GM21786 (cell line): Measurements from ENCODE around the gene ADAMTS13.

Experiments used
- ATAC-seq: cut with Tn5 transposase; IDR thresholded peaks from one replicate; pipeline ENCODE4 v1.9.1; 2021; ENCODE audit not compliant: unreplicated experiment

Gene ADAMTS13

DNA sequence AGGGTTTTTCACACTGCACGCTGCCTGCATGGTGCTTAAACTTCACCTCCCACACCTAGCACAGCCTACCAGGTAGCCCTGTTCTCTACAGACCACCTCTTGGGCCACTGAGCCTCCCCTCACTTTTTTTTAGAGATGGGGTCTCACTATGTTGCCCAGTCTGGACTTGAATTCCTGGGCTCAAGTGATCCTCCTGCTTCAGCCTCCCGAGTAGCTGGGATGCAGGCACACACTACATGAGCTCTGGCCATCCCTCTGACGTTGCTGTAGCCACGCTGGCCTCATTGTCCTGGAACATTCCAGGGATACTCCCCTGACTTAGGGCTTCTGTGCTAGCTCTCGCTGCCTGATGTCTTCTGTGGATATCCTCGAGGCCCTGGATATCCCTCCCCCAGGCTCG, 30.4 kb downstream of the ADAMTS13 start:
- no peak for ATAC-seq

DNA sequence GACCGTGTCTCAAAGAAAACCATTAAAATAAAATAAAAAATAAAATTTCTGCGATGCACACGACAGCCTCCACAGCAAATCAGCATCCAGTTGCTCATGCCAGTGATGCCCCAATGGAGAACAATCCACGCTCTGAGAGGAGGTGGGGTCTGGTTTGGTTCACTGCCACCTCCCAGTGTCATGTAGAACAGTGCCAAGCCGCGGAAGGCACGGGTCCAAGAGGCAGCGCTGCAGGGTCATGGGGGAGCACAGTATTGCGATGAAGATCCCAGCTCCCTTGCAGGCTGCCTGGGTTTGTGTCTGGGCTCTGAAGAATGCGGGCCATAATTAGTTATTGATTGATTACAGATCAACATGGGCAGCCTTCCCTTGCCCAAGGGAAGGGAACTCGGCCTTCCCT, 31.5 kb downstream of the ADAMTS13 start:
- ATAC-seq, result no peak

DNA sequence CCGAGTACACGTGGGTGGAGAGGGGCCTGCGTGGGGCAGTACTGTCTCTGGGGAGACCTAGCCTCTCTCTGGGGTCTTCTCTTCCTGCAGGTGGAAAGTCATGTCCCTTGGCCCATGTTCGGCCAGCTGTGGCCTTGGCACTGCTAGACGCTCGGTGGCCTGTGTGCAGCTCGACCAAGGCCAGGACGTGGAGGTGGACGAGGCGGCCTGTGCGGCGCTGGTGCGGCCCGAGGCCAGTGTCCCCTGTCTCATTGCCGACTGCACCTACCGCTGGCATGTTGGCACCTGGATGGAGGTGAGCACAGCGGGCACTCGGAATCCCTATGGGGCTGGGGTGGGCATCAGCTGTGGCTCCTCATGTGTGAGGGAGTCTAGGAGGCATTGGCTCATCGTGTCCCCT, 32.2 kb downstream of the ADAMTS13 start:
- ATAC-seq, result no peak

DNA sequence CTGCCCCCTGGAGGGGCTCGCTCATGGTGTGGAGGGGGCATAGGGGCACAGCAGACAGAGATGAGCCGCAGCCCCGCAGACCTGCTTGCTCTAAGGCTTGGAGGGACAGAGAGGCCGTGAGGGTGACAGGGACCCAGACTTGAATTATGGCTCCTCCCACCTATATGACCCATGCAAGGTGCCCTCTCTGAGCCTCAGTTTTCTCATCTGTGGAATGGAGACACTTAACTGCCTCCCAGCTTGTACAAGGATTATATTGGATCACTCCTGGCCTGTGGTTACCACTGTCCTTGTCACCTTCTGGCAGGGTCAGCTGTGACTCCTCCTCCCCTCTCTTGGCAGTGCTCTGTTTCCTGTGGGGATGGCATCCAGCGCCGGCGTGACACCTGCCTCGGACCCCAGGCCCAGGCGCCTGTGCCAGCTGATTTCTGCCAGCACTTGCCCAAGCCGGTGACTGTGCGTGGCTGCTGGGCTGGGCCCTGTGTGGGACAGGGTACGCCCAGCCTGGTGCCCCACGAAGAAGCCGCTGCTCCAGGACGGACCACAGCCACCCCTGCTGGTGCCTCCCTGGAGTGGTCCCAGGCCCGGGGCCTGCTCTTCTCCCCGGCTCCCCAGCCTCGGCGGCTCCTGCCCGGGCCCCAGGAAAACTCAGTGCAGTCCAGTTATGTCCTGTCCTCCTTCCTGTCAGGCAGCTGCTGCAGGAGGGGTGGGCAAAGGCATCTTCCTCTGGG, 32.9 kb downstream of the ADAMTS13 start:
- ATAC-seq, result no peak

DNA sequence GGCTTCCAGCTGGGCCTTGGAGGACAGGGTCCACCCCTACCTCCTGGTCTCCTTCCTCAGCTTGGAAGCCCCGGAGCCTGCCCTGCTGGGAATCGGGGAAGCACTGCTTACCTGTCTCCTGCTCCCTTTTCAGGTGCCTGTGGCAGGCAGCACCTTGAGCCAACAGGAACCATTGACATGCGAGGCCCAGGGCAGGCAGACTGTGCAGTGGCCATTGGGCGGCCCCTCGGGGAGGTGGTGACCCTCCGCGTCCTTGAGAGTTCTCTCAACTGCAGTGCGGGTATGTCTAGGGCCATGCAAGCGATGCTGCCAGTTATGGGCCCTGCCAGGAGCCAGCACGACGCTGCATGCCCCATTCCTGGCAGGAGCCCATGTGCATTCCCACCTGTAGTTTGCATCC, 33.8 kb downstream of the ADAMTS13 start:
- ATAC-seq, result no peak

DNA sequence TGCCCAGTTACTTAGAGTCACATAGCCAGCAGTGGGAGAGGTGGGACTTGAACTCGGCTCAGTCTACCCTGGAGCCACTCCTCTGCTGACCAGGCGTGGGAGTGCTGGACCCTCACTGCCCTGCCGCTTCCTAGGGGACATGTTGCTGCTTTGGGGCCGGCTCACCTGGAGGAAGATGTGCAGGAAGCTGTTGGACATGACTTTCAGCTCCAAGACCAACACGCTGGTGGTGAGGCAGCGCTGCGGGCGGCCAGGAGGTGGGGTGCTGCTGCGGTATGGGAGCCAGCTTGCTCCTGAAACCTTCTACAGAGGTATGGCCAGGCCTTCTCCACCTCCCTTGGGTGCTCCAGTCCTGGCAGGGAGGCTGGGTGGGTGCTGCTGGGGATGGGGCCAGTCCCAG, 34.2 kb downstream of the ADAMTS13 start:
- no peak for ATAC-seq

DNA sequence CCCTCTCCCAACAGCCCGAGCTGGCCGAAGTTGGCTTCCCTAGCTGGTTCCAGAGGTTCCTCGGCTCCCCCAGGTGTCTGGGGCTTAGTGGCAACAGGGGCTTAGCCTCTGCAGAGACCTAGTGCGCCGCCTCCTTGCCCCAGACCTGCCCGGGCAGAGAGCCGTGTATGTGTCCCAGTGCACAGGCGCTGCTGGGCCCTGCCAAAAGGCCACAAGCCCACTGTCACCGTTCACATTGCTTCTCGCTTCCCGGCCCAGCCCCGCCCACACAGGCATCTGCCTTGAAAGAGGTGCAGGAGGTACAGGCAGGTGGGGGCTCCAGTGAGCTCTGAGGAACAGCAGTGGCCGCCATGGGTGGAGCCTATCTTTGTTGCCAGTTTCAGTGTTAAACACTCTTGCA, 35.1 kb downstream of the ADAMTS13 start:
- no peak for ATAC-seq

DNA sequence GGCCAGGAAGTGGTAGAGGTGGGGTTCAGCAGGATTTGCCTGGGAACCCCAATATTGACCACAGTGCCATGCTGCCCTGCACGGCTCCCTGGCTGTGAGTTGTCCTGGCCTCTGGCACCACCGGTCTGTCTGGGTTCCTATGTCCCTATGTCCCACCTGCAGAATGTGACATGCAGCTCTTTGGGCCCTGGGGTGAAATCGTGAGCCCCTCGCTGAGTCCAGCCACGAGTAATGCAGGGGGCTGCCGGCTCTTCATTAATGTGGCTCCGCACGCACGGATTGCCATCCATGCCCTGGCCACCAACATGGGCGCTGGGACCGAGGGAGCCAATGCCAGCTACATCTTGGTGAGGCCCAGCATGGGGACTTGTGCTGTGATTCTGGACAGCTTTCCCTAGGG, 35.6 kb downstream of the ADAMTS13 start:
- no peak for ATAC-seq

DNA sequence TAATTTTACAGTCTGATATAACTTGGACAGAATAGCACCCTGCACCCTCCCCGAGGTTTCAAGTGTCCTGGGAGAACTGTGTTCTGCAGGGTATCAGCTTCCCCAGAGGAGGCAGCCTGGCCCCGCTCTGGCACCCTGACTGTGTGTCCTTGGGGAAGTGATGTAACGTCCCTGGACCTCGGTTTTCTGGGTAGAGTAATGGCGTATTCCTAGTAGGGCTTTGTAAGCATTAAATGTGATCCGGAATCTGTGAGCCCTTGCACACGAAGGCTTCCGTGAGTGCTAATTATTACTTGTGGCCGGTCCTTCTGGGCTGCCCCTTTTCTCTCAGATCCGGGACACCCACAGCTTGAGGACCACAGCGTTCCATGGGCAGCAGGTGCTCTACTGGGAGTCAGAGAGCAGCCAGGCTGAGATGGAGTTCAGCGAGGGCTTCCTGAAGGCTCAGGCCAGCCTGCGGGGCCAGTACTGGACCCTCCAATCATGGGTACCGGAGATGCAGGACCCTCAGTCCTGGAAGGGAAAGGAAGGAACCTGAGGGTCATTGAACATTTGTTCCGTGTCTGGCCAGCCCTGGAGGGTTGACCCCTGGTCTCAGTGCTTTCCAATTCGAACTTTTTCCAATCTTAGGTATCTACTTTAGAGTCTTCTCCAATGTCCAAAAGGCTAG, 36.6 kb downstream of the ADAMTS13 start:
- no peak for ATAC-seq

DNA sequence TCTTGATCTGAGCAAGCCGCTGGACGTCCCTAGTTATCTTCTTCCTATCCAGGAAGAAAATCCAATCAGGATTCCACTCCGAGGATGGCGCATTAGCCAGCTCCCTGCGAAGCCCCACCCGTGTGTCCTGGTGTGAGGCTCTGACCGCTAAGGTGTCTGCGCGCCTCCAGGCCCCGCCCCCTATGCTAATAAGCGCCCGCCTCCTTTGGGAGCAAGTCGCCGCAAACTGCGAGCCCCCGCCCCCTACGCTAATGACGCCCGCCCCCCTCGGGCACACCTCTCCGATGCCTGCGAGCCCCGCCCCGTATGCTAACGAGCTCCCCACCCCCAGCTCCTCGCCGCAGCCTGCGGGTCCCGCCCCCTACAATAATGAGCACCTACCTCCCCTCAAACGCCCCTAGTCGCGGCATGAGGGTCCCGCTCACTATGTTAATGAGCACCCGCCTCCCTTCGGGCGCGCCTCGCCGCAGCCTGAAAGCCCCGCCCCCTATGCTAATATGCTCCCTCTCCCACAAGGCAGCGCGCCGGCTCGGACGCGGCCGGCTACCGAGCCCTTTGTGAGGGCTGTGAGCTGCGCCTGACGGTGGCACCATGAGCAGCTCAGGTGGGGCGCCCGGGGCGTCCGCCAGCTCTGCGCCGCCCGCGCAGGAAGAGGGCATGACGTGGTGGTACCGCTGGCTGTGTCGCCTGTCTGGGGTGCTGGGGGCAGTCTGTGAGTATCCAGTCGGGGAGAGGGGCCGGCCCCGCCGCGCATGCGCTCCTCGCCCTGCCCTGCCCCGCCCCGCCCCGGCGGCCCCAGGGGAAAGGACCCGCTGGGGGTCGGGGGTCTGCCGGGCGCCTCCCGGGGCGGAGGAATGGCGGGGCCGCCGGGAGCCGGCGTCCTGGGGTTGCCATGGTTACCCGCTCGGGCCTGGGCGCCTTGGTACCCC, 37.6 kb downstream of the ADAMTS13 start, which contains the start of gene CACFD1:
Gene CACFD1 (plus strand): TSS at position 503 of the 929 bp plus-strand sequence. CDS start 89 bp downstream, at position 592.
- peak; percentile 70 for ATAC-seq

DNA sequence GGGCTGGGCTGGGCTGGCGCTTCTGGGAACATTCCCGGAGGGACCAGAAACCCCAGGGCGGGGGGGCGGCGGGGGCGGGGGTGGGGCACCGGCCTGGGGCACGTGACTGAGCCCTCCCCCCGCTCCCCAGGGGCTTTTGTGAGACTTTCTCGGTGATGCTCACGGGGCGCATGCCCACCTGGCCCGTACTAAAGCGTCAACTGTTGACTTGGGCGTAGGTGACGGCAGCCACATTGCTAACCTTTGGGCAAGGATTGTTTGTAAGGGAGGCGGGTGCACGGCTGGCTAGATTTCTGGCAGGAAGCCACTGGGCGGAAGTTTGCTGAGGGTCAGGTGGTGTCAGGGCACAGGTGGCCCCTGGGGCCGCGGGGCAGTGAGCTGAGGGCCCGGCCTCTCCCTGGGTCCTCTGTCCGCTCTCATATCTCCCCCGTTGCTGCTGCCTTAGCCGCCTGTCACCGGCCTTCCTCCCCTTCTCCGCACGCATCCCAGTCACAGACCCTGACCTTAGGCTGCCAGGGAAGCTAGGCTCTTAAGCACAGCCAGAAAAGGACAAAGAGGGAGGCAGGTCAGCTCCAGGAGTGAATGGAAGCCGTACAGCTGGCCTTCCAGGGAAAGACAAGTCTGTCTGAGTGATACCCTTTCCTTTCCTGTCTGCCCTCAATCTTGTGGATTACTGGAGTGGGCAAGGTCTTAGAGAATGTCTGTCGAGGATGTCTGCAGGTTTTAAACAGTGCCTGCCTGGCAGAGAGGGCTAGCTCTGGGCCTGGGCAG, 38.4 kb downstream of the ADAMTS13 start:
- peak; percentile 25 for ATAC-seq

DNA sequence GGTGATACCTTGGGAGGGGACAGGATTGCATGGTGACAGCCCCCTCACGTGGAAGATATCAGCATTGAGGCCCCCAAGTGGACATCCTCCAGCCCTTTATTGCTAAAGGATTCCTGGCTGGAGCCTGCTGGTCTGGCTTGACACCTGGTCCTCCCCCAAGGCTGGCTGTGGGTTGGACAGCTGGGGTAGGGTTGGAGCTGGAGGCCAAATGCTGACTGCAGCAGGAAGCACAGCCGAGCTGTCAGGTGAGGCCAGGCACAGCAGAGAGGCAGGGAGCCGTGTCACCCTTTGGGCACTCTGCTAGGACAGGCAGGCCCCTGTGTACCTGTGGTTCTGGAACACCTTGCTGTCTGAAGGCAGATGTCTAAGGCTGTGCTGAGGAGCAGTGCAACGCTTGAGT, 39.8 kb downstream of the ADAMTS13 start:
- no peak for ATAC-seq

DNA sequence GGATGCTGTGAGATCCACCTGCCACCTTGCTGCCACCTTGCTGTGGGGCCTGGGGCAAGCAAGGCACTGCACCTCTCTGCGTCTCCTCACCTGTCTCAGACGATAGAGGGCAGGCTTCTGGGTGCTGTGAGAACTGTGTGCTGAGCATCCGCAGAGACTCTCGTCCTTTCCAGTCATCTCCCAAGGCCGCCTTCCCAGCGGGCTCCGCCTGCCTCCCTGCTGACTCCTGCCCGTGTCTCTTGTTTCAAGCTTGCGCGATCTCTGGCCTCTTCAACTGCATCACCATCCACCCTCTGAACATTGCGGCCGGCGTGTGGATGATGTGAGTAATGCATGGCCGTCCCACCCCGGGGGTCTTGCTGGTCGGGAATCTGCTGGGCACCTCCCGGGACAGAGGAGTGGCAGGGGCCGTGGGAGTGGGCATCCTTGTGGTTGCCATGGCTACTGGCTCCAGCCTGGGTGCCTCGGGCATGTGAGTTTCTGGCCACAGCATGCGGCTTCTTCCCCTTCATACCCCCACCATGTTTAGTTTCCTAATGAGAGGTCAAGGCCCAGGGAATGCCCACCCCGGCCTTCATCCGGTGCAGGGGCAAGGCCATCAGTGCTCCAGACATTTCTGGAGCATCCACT, 41.2 kb downstream of the ADAMTS13 start:
- ATAC-seq, result no peak

DNA sequence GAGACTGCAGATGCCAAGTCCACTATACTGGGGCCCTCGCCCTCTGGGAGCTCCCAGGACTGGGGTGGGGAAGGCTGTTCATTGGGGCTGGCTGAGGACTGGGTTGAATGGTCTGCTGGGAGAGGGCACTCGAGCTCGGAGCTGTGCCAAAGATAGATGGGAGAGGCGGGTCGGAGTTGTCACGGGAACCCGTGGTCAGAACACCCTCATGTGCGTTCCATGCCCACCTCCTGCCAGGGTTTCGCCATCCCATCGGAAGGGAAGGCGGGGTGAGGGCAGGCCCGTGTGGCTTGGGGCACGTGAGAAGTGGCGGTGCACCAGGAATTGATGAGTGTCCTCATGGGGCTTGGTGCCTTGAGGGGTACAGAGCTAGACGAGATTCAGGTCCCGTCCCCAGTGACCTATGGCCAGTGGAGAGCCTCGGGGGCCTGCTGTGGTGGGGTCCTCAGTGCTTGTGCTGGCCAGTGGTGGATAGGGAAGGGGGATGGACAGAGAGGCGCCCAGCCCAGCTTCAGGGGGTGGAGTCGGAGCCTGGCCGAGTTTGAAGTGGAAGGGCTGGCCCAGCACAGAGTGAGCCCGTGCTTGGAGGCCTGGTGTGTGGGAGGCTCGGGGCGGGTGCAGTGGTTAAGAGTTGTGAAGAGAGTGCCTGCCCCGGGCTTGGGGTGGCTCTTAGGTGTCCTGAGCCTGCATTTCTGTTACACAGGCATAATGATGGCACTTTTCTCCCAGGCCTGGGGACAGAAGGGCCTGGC, 41.9 kb downstream of the ADAMTS13 start:
- ATAC-seq, result no peak

DNA sequence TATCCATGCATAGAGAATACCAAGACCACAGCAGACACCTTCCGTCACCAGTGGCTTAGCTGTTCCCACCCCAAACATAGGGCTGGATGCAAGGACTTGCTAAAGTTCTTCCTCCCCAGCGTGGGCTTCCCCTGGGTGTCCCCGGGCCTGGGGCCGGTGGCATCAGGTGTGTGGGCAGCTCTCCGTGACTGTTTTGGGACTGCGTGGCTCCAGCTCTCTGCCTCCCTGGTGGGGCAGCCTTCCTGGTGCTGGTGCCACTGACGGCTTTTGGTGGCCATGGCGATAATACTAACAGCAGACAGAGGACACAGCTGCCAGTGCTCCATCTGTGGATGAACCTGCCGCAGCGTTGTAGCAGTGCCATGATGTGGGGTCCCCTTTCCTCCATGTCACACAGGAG, 42.5 kb downstream of the ADAMTS13 start:
- ATAC-seq, result no peak

DNA sequence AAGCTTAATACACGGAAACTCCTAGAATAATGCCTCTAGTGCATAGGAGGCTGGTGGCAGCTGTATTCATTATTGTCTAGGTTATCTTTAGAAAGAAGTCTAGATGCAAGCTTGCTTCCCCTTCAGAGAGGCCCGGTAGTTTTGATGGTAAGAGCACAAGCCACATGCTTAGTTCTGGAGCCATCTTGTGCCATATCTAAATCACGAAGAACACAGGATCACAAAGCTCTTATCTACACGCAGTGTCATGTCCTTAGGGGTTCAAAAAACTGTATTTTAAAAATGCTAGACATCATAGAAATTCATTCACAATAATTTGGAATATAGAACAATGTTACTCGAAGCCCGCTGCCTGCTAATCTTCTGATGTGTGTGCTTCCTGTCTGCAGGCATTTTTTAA, 43.8 kb downstream of the ADAMTS13 start:
- ATAC-seq, result no peak

DNA sequence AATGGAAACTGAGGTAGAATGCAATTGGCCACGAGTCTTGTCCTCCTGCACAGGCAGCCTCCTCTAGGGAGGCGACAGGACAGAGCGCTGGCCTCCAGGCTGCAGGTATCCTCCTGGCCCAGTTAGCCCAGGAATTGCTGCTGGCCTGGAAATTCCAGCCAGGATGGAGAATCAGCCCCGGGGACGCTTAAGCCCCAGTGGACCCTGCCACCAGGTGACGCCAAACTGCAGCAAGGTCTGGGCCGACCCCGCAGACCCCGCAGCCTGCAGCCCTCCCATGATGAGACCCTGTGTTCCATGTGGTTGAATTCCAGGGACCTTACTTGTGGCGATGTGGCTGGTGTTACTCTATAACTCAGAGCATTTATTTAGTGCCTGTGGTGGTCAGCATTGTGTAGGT, 44.9 kb downstream of the ADAMTS13 start:
- no peak for ATAC-seq

DNA sequence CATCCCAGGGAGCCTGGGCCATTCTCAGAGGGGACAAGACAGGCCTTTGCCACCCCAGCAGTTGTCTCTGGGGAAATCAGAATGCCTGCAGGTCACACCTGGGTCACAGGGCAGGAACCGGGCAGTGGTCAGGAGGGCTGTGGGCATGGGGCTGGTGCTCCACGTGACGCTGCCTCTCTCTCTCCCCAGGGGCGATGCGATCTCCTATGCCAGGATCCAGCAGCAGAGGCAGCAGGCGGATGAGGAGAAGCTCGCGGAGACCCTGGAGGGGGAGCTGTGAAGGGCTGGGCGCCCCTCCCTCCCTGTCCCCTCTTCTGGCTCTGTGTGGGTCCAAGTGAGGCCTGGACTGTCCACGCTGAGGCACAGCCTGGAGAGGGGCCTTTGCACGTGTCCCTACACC, 46.2 kb downstream of the ADAMTS13 start:
- no peak for ATAC-seq

DNA sequence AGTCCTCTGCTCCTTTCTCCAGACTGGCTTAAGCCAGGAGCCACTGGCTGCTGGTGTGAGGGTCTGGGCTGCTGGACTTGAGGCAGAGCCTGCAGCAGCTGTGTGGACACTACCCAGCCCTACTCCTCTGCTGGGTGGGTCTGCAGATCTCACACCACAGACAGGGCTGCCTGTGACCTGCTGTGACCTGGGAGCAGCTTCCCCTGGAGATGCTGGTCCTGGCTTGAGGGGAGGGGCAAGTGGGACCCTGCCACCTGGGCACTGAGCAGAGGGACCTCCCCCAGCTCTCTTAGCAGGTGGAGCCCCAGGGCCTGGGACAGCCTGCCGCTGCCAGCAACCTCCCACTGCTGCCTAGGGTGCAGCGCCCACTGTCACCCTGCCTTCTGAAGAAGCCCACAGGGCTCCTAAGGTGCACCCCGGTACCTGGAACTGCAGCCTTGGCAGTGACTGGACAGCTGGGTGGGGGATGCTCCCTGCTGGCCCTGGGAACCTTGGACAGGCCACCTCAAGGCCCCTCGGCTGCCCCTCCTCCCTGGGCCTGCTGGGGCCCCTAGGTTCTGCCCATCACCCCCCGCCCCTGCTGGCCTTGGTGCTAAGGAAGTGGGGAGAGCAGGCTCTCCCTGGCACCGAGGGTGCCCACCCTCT, 46.7 kb downstream of the ADAMTS13 start:
- no peak for ATAC-seq
